Fibroblast of villous mesenchyme (primary cell): ENCODE data around the gene MDFIC. TPM values are rescaled to one million over a fixed set of nuclear protein-coding genes. Genes with fewer than 3 reads are reported as not detected.

Experiments used
- DNase-seq: peaks from one replicate; pipeline ENCODE4 v3.0.0-alpha.2; 2010; ENCODE audit warnings: low read depth
- H3K4me3 ChIP-seq: 2 replicates; pipeline ENCODE4 v1.5.1; 2011; ENCODE audit warnings: low read depth, mild to moderate bottlenecking, low read length
- total RNA-seq: library from RNA; depleted of rRNA; stranded (reverse); fragments of >200 nt; gene quantifications from 2 replicates; pipeline ENCODE4 v1.2.3, GENCODE V29; 2012
- TF ChIP-seq, protein P1 (sequence below): IDR thresholded peaks from 2 replicates; pipeline ENCODE4 v1.5.1; 2012; ENCODE audit warnings: low read depth, mild to moderate bottlenecking, low read length; ENCODE audit not compliant: insufficient read depth

MDFIC gene
- total RNA-seq, 1 donor, result 39.3 TPM

DNA sequence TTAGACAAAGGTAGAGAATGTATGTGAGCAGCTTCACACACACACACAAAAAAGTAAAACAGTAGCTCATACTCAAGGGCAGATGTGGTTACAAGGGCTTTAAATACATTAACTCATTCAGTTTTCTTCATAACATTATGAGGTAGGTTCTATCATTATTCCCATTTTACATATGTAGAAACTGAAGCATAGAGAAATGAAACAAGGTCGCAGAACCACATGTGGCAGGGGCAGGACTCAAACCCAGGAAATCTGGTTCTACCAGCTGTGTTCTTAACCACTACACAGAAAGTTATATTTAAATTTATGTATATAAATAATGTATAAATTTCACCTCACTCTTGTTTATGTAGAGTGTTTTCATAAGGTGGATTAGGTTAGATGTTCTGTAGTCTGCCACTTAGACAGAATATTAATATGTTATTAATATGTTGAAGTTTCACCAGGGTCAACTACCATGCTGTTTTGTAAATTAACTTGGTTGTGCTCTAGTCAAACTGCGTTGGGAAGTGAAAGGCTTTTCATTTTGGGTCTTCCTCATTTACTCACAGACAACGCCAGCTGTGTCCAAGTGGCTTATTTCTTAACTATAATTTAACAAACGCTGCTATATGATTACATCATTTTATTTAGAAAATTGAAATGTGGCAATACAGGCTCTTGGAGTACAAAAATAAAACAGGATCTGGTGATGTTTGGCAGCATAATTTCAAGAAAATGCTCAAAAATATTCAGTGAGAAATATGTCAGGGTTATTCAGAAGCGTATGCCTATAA lies 138.4 kb downstream of the MDFIC start:
- H3K4me3 ChIP-seq, result no peak overlapping the region
- no peak for DNase-seq
- TF ChIP-seq, protein P1, sequence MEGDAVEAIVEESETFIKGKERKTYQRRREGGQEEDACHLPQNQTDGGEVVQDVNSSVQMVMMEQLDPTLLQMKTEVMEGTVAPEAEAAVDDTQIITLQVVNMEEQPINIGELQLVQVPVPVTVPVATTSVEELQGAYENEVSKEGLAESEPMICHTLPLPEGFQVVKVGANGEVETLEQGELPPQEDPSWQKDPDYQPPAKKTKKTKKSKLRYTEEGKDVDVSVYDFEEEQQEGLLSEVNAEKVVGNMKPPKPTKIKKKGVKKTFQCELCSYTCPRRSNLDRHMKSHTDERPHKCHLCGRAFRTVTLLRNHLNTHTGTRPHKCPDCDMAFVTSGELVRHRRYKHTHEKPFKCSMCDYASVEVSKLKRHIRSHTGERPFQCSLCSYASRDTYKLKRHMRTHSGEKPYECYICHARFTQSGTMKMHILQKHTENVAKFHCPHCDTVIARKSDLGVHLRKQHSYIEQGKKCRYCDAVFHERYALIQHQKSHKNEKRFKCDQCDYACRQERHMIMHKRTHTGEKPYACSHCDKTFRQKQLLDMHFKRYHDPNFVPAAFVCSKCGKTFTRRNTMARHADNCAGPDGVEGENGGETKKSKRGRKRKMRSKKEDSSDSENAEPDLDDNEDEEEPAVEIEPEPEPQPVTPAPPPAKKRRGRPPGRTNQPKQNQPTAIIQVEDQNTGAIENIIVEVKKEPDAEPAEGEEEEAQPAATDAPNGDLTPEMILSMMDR, result no peak

- TF ChIP-seq, protein P1, result no peak
- no peak overlapping the region for H3K4me3 ChIP-seq
- no peak for DNase-seq
Observed at GRCh38 chr7:115066050-115066449, 144.2 kb downstream of the MDFIC start.

DNA sequence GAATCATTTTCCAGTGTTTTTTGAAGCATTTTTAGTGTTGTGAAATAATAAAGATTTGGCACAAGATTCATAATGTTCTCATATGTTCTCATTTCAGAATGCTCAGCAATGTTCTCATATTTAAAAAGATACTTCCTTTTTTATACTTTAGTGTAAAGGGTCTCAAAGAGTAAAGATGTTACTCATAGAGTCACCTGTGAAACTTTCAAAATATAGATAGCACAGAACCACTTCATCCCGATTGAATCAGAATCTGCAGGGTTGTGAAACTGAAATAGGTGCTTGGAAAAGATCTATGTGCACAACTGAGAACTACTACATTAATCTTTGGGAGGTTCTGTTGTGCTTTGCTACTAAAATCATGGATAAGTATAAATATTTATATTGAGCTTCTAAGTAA lies 144.7 kb downstream of the MDFIC start:
- no peak for DNase-seq
- H3K4me3 ChIP-seq, result no peak overlapping the region
- TF ChIP-seq, protein P1, result no peak

GRCh38 chr7:115068220-115068619 lies 146.3 kb downstream of the MDFIC start:
- no peak overlapping the region for H3K4me3 ChIP-seq
- TF ChIP-seq, protein P1, result no peak
- DNase-seq, result no peak
